Ecto neural progenitor cell (in vitro differentiated cells): ENCODE measurements around the gene ALOX5.
"Not testable (repeated sequence)": the region's sequence is repeated elsewhere in the genome, so short reads cannot be mapped to it uniquely, and the experiment has no call there.

Experiments
- DNase-seq: peaks from one replicate; pipeline ENCODE4 v3.0.0-alpha.2; 2018; ENCODE audit warnings: low spot score

ALOX5 gene

GRCh38 chr10:45373576-45374349 lies at the start of gene ALOX5:
ALOX5 (plus strand) TSS chr10:45374216; CDS start chr10:45374280, 64 bp downstream.
- DNase-seq, result peak; percentile 79

GRCh38 chr10:45325116-45325515 lies 48.9 kb upstream of the ALOX5 start:
- DNase-seq, result no peak

DNA sequence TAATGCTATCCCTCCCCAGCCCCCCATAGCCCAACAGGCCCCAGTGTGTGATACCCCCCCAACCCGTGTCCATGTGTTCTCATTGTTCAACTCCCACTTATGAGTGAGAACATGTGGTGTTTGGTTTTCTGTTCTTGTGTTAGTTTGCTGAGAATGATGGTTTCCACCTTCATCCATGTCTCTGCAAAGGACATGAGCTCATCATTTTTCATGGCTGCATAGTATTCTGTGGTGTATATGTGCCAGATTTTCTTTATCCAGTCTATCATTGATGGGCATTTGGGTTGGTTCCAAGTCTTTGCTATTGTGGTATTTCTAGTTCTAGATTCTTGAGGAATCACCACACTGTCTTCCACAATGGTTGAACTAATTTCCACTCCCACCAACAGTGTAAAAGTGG lies 47.2 kb upstream of the ALOX5 start:
- DNase-seq, result not testable (repeated sequence)

- not testable (repeated sequence) for DNase-seq
These were observed 42.2 kb upstream of the ALOX5 start for GRCh38 chr10:45331824-45332223.

DNA sequence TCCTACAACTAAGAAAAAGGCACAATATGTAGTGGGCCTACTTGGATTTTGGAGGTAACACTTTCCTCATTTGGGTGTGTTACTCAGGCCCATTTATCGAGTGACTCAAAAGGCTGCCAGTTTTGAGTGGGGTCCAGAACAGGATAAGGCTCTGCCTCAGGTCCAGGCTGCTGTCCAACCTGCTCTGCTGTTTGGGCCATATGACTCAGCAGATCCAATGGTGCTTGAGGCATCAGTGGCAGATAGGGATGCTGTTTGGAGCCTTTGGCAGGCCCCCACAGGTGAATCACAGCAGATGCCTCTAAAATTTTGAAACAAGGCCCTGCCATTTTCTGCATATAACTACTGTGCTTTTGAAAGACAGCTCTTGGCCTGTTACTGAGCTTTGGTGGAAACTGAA lies 34.1 kb upstream of the ALOX5 start:
- DNase-seq, result no peak

GRCh38 chr10:45340420-45340819 lies 33.6 kb upstream of the ALOX5 start:
- DNase-seq, result not testable (repeated sequence)

DNA sequence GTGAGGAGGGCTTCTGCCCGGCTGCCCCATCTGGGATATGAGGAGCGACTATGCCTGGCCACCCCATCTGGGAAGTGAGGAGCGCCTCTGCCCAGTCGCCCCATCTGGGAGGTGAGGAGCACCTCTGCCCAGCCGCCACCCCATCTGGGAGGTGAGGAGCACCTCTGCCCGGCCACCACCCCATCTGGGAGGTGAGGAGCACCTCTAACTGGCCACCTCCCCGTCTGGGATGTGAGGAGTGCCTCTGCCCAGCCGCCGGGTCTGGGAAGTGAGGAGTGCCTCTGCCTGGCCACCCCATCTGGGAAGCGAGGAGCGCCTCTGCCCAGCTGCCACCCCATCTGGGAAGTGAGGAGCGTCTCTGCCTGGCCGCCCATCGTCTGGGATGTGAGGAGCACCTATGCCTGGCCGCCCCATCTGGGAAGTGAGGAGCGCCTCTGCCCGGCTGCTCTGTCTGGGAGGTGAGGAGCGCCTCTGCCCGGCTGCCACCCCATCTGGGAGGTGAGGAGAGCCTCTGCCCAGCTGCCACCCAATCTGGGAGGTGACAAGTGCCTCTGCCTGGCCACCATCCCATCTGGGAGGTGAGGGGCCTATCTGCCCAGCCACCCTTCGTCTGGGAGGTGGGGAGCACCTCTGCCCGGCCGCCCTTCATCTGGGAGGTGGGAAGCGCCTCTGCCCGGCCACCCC lies 27.2 kb upstream of the ALOX5 start:
- not testable (repeated sequence) for DNase-seq

DNA sequence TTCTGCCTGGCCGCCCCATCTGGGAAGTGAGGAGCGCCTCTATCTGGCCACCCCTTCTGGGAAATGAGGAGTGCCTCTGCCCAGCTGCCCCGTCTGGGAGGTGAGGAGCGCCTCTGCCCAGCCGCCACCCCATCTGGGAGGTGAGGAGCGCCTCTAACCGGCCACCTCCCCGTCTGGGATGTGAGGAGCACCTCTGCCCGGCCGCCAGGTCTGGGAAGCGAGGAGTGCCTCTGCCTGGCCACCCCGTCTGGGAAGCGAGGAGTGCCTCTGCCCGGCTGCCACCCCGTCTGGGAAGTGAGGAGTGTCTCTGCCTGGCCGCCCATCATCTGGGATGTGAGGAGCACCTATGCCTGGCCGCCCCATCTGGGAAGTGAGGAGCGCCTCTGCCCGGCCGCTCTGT lies 26.6 kb upstream of the ALOX5 start:
- not testable (repeated sequence) for DNase-seq

GRCh38 chr10:45348196-45348765 lies 25.7 kb upstream of the ALOX5 start:
- not testable (repeated sequence) for DNase-seq

- no peak for DNase-seq
These were observed 20.8 kb upstream of the ALOX5 start for GRCh38 chr10:45353186-45353585.

DNA sequence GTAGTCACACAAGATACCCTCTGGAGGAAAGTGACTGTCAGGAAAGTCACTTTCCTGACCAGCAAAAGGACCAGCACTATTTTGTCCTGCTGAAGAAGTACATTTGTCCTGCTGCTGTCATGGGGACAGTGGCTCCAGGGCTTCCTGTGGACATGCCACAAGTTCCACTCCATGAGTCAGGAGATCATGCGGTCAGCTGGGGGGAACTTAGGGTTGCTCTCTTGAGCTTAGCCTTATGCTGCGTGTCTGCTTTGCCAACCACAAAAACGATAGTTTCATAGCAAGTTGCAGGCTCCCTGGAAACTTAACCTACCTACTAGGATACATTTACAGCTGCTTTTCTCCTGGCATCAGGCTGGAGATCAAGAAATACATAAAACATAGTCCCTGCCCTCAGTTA lies 19.8 kb upstream of the ALOX5 start:
- DNase-seq, result no peak

GRCh38 chr10:45355494-45355893 lies 18.5 kb upstream of the ALOX5 start:
- no peak for DNase-seq

DNA sequence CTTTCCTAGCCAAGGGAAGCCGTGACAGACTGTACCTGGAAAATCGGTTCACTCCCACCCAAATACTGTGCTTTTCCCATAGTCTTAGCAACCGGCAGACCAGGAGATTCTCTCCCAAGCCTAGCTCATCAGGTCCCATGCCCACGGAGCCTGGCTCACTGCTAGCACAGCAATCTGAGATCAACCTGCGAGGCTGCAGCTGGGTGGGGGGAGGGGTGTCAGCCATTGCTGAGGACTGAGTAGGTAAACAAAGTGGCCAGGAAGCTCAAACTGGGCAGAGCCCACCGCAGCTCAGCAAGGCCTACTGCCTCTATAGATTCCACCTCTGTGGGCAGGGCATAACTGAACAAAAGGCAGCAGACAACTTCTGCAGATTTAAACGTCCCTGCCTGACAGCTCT lies 15.1 kb upstream of the ALOX5 start:
- not testable (repeated sequence) for DNase-seq

DNA sequence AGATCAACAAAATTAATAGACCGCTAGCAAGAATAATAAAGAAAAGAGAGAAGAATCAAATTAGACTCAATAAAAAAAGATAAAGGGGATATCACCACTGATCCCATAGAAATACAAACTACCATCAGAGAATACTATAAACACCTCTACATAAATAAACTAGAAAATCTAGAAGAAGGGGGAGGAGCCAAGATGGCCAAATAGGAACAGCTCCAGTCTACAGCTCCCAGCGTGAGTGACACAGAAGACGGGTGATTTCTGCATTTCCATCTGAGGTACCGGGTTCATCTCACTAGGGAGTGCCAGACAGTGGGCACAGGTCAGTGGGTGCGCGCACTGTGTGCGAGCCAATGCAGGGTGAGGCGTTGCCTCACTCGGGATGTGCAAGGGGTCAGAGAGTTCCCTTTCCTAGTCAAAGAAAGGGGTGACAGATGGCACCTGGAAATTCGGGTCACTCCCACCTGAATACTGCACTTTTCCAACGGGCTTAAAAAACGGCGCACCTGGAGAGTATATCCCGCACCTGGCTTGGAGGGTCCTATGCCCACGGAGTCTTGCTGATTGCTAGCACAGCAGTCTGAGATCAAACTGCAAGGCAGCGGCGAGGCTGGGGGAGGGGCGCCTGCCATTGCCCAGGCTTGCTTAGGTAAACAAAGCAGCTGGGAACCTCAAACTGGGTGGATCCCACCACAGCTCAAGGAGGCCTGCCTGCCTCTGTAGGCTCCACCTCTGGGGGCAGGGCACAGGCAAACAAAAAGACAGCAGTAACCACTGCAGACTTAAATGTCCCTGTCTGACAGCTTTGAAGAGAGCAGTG lies 11.8 kb upstream of the ALOX5 start:
- DNase-seq, result not testable (repeated sequence)

DNA sequence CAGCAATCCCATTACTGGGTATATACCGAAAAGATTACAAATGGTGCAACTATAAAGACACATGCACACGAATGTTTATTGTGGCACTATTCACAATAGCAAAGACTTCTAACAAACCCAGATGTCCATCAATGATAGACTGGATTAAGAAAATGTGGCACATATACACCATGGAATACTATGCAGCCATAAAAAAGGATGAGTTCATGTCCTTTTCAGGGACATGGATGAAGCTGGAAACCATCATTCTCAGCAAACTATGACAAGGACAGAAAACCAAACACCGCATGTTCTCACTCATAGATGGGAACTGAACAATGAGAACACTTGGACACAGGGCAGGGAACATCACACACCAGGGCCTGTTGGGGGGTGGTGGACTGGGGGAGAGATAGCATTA lies 6.4 kb upstream of the ALOX5 start:
- DNase-seq, result not testable (repeated sequence)

DNA sequence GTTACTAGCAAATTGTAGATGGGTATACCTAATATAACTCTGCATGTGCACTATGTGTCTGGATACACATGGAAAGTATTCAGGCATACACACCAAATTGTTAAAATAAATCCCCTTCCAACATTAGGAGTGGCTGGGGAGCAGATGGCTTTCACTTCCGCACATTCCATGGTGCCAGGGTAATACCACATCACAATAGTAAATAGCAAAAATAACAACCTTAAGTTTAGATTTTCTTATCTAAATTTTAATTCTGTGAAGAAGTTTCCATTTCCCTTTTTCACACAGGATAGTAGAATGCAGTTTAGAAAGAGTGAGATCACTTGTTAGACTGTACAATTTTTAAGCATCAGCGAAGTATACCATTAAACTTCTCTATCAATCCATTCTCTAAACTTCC lies 5.8 kb upstream of the ALOX5 start:
- DNase-seq, result no peak

- DNase-seq, result no peak
These were observed 3.6 kb upstream of the ALOX5 start for GRCh38 chr10:45370202-45370955.

GRCh38 chr10:45371560-45371959 lies 2.5 kb upstream of the ALOX5 start:
- no peak for DNase-seq

DNA sequence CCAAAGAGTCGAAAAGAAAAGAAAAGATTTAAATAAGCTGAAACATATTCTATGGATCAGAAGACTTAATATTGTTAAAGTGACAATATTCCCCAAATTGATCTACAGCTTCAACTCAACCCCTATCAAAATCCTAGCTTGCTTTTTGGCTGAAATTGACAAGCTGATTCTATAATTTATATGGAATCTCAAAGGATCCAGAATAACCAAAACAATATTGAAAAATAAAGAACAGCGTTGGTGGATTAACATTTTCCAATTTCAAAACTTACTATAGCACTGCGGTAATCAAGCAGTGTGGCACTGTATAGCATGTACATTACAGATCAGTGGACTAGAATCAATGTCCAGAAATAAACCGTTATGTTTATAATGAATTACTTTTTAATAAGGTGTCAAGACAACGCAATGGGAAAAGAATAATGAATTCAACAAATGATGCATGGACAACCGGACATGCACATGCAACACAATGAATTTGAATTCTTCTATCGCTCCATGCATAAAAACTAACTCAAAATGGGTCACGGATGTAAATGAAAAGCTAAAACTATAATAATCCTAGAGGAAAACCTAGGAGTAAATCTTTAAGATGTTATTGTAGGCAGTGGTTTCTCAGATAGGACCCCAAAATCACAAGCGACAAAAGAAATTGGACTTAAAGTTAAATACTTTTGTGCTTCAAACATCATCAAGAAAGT lies 1.6 kb upstream of the ALOX5 start:
- no peak for DNase-seq

DNA sequence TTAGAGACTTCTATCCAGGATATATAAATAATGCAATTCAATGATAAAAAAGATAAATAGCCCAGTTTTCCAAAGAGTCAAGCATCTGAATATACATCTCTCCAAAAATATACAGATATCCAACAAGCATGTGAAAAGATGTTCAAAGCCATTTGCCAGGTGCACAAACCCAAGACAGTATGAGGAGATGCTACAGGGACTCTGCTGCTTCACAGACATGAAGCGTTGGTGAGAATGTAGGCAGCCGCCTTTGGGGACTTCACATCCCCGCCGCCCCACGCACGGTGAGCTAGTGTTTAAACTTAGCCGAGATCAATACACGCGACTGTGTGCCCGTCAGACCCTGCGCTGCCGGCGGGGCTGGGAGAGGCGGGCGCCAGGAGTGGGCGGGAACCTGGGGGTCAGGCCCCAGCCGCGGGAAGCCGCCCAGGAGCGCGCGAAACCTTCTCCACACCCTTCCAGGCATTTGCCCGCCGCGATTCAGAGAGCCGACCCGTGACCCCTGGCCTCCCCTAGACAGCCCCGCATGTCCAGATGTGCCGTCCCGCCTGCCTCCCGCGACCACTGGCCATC lies 927 bp upstream of the ALOX5 start:
- DNase-seq, result peak; percentile 70
